GM12874 (cell line): ENCODE measurements around the gene DAB2IP.

ENCODE experiments used
- CTCF ChIP-seq: IDR thresholded peaks from 2 replicates; pipeline ENCODE4 v1.5.1; 2011; ENCODE audit warnings: low read depth, mild to moderate bottlenecking, control low read depth, low read length, moderate library complexity; ENCODE audit not compliant: insufficient read depth

The DAB2IP gene

GRCh38 chr9:121683652-121684051, 32.2 kb downstream of the DAB2IP start:
- no peak for TF ChIP-seq CTCF

- peak; percentile 73 for TF ChIP-seq CTCF
Measured at GRCh38 chr9:121684381-121685145, 33.1 kb downstream of the DAB2IP start.

GRCh38 chr9:121685146-121685794, 33.8 kb downstream of the DAB2IP start:
- TF ChIP-seq CTCF = no peak

- no peak for TF ChIP-seq CTCF
Measured at GRCh38 chr9:121685795-121686377, 34.5 kb downstream of the DAB2IP start.

- peak; percentile 90 for TF ChIP-seq CTCF
Measured at GRCh38 chr9:121686930-121687541, 35.6 kb downstream of the DAB2IP start.

- no peak for TF ChIP-seq CTCF
Measured at GRCh38 chr9:121688146-121688680, 36.8 kb downstream of the DAB2IP start.

- TF ChIP-seq CTCF = no peak
Measured at GRCh38 chr9:121688681-121689080, 37.2 kb downstream of the DAB2IP start.
